Ovary (tissue), 3 donors: ENCODE data around the gene HOXD9.

Experiments
- EP300 ChIP-seq: sonication (generic); formaldehyde crosslinking; IDR thresholded peaks from one replicate; pipeline ENCODE4 v1.6.1; 2017; ENCODE audit warnings: antibody characterized with exemption
- POLR2A ChIP-seq: fragments of 450-650 bp; IDR thresholded peaks from one replicate; pipeline ENCODE4 v1.6.1; 2017; ENCODE audit warnings: antibody characterized with exemption, mild to moderate bottlenecking, moderate library complexity
- TF ChIP-seq, protein P1 (sequence below), 3 donors: fragments of 450-650 bp in 2 of 3; fragments of 200-600 bp in 1 of 3; IDR thresholded peaks; one replicate each; pipeline versions ENCODE4 v1.5.1 to v1.8.0; 2016 to 2022; ENCODE audit warnings: antibody characterized with exemption in 3 of 3, mild to moderate bottlenecking in 1 of 3
- donor health status: DM: no; HTN: no; CAD: no.

DNA sequence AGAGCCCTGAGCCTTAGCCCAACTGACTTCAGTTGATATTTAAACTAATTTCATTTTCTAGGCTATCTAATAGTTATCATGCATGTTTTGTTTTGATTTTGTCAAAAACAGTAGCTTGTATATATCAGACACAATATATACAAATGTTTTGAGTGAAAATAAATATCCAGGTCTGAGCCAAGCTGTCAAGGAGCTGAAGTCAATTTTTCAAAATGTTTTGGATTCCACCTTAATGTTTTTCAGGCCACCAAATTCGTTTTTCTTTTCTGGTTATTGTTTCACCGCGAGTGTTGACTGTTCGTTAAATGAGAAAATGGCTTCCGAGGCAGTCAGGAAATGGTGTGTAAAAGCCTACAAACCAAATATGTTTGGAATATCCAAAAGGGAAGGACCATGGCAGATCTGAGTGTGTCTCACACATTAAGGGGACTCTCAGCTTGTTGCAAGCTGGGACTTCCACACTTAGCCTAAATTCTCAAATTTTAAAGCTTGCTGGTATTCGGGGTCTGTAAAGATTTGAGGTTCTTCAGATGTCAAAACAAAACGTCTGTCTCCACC, 20.1 kb upstream of the HOXD9 start:
- TF ChIP-seq, protein P1, sequence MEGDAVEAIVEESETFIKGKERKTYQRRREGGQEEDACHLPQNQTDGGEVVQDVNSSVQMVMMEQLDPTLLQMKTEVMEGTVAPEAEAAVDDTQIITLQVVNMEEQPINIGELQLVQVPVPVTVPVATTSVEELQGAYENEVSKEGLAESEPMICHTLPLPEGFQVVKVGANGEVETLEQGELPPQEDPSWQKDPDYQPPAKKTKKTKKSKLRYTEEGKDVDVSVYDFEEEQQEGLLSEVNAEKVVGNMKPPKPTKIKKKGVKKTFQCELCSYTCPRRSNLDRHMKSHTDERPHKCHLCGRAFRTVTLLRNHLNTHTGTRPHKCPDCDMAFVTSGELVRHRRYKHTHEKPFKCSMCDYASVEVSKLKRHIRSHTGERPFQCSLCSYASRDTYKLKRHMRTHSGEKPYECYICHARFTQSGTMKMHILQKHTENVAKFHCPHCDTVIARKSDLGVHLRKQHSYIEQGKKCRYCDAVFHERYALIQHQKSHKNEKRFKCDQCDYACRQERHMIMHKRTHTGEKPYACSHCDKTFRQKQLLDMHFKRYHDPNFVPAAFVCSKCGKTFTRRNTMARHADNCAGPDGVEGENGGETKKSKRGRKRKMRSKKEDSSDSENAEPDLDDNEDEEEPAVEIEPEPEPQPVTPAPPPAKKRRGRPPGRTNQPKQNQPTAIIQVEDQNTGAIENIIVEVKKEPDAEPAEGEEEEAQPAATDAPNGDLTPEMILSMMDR (IDR thresholded peaks at IDR 0.05): no peak
- no peak for TF ChIP-seq EP300
- no peak for TF ChIP-seq POLR2A
